G401 (cell line): Measurements from ENCODE around the gene ABCB1. TPM values are rescaled to one million over a fixed set of nuclear protein-coding genes. Genes with fewer than 3 reads are reported as not detected.

ENCODE experiments used
- DNase-seq: peaks from one replicate; pipeline ENCODE4 v3.0.0-alpha.2; 2015; ENCODE audit warnings: low spot score
- in situ Hi-C: cut with HindIII; loops from 2 replicates; pipeline ENCODE4 v1.10.0; 2016; ENCODE audit warnings: low sequenced_read_pairs, mixed read lengths
- total RNA-seq: library from RNA; depleted of rRNA; stranded (reverse); fragments of >200 nt; shearing (Covaris generic); gene quantifications from 2 replicates; pipeline ENCODE4 v1.2.3, GENCODE V29; 2014

The ABCB1 gene
- total RNA-seq, 1 experiment from 2014 or later, result not detected

GRCh38 chr7:87530126-87530525 is 70.6 kb downstream of the ABCB1 start:
- DNase-seq, result no peak
- in situ Hi-C loops, result no loop called here

GRCh38 chr7:87528730-87529129 is 72.0 kb downstream of the ABCB1 start:
- in situ Hi-C loops, result no loop called here
- no peak for DNase-seq

GRCh38 chr7:87518735-87519134 is 81.9 kb downstream of the ABCB1 start:
- in situ Hi-C loops, result no loop called here
- DNase-seq, result no peak

GRCh38 chr7:87517891-87518290 is 82.8 kb downstream of the ABCB1 start:
- no peak for DNase-seq
- in situ Hi-C loops, result no loop called here

GRCh38 chr7:87517136-87517815 is 83.4 kb downstream of the ABCB1 start:
- in situ Hi-C loops, result no loop called here
- DNase-seq, result no peak

GRCh38 chr7:87513735-87514335 is 86.8 kb downstream of the ABCB1 start:
- no peak for DNase-seq
- in situ Hi-C loops, result no loop called here

- no peak for DNase-seq
- in situ Hi-C loops, result no loop called here
These were observed 87.8 kb downstream of the ABCB1 start for GRCh38 chr7:87512906-87513305.

- in situ Hi-C loops, result no loop called here
- no peak for DNase-seq
These were observed 89.2 kb downstream of the ABCB1 start for GRCh38 chr7:87511510-87511909.

GRCh38 chr7:87510411-87510875 is 90.2 kb downstream of the ABCB1 start:
- in situ Hi-C loops, result no loop called here

GRCh38 chr7:87507446-87507845 is 93.2 kb downstream of the ABCB1 start:
- no peak for DNase-seq
- in situ Hi-C loops, result no loop called here

More at GRCh38 chr7:87510411-87510875, 90.2 kb downstream of the ABCB1 start:
- peak; percentile 54 for DNase-seq

- in situ Hi-C loops, result no loop called here
- DNase-seq, result peak; percentile 21
These were observed 94.2 kb downstream of the ABCB1 start for GRCh38 chr7:87506246-87507180.

- in situ Hi-C loops, result no loop called here
- DNase-seq, result no peak
These were observed 95.0 kb downstream of the ABCB1 start for GRCh38 chr7:87505557-87506245.

GRCh38 chr7:87505122-87505521 is 95.6 kb downstream of the ABCB1 start:
- in situ Hi-C loops, result no loop called here
- no peak for DNase-seq

- in situ Hi-C loops, result no loop called here
- no peak for DNase-seq
These were observed 101.2 kb downstream of the ABCB1 start for GRCh38 chr7:87499494-87499893.

GRCh38 chr7:87498893-87499292 is 101.8 kb downstream of the ABCB1 start:
- DNase-seq, result no peak
- in situ Hi-C loops, result no loop called here

GRCh38 chr7:87497482-87497881 is 103.2 kb downstream of the ABCB1 start:
- in situ Hi-C loops, result no loop called here
- DNase-seq, result no peak

- in situ Hi-C loops, result no loop called here
- no peak for DNase-seq
These were observed 105.3 kb downstream of the ABCB1 start for GRCh38 chr7:87495366-87495765.

GRCh38 chr7:87494454-87494853 is 106.2 kb downstream of the ABCB1 start:
- in situ Hi-C loops, result no loop called here
- DNase-seq, result no peak

GRCh38 chr7:87483131-87483530 is 117.6 kb downstream of the ABCB1 start:
- no peak for DNase-seq
- in situ Hi-C loops, result no loop called here
